GM12878 (cell line): Measurements from ENCODE around the gene UGT1A6. TPM values are rescaled to one million over a fixed set of nuclear protein-coding genes. Genes with fewer than 3 reads are reported as not detected.

Experiments
- ATAC-seq: fragments of 200-7000 bp; cut with Tn5 transposase; 3 replicates; pipeline ENCODE4 v1.9.1; 2020; ENCODE audit warnings: mild to moderate bottlenecking, moderate library complexity
- BruUV-seq: library from RNA; stranded (reverse); fragments of 400-500 nt; replicated peaks from 2 replicates; lab custom pipeline; 2021; lab: Mats Ljungman, UMichigan
- CTCF ChIA-PET: fragments of 300-600 bp; sonication (Branson Sonifier 250); formaldehyde crosslinking; extraction: SDS; loops from one replicate; lab custom pipeline; 2021; ENCODE audit warnings: inconsistent platforms; lab: Yijun Ruan, JAX
- POLR2A ChIA-PET: fragments of 350-600 bp; formaldehyde crosslinking; extraction: SDS; loops from one replicate; lab custom pipeline; 2021; ENCODE audit warnings: inconsistent platforms; lab: Charles Lee
- RAD21 ChIA-PET: fragments of 300-600 bp; sonication (Branson Sonifier 250); formaldehyde crosslinking; loops from one replicate; lab custom pipeline; 2023; ENCODE audit warnings: antibody characterized with exemption; ENCODE audit not compliant: unreplicated experiment; lab: Charles Lee
- SMC1A ChIA-PET: fragments of 300-600 bp; sonication (Branson Sonifier 250); formaldehyde crosslinking; loops from one replicate; lab custom pipeline; 2023; ENCODE audit not compliant: unreplicated experiment, uncharacterized antibody; lab: Charles Lee
- DNase-seq: peaks from one replicate; pipeline ENCODE4 v3.0.0-alpha.2; 2011; ENCODE audit warnings: low read depth, low spot score
- FAIRE-seq: peaks from 3 replicates; lab custom pipeline; 2011; peaks lifted over from hg19 to GRCh38; lab: Jason Lieb, UNC
- H2AFZ ChIP-seq: 2 replicates; pipeline ENCODE4 v1.6.0; 2011; ENCODE audit warnings: low read depth, low read length, control low read depth; ENCODE audit not compliant: control insufficient read depth
- H3K27ac ChIP-seq: 2 replicates; pipeline ENCODE4 v1.5.1; 2011; ENCODE audit warnings: control low read depth; ENCODE audit not compliant: control insufficient read depth, insufficient read depth
- H3K27me3 ChIP-seq, 2 experiments: replicated peaks in 1 of 2; 2 replicates each; pipeline versions ENCODE4 v1.6.0 to v1.6.1; 2011; ENCODE audit warnings: low read length in 1 of 2; ENCODE audit not compliant: control insufficient read depth in 2 of 2, insufficient read depth in 2 of 2
- H3K36me3 ChIP-seq, 2 experiments: 2 replicates each; pipeline ENCODE4 v1.5.1; 2011; ENCODE audit warnings: low read length in 1 of 2; ENCODE audit not compliant: control insufficient read depth in 2 of 2, insufficient read depth in 2 of 2
- H3K4me1 ChIP-seq: 2 replicates; pipeline ENCODE4 v1.6.1; 2011; ENCODE audit warnings: mild to moderate bottlenecking, low read length, moderate library complexity, mixed read lengths; ENCODE audit not compliant: control insufficient read depth, insufficient read depth
- H3K4me2 ChIP-seq: 2 replicates; pipeline ENCODE4 v1.6.0; 2011; ENCODE audit warnings: control low read depth; ENCODE audit not compliant: control insufficient read depth, insufficient read depth
- H3K4me3 ChIP-seq: fragments of 200-600 bp; sonication (generic); 2 replicates; pipeline ENCODE4 v1.5.1; 2016
- H3K79me2 ChIP-seq: 2 replicates; pipeline ENCODE4 v1.6.0; 2011; ENCODE audit warnings: low read length; ENCODE audit not compliant: control insufficient read depth, insufficient read depth
- H3K9ac ChIP-seq: 2 replicates; pipeline ENCODE4 v1.8.0; 2011; ENCODE audit warnings: low read length, control low read depth, mixed read lengths; ENCODE audit not compliant: control insufficient read depth, insufficient read depth
- H3K9me3 ChIP-seq: replicated peaks from 3 replicates; pipeline ENCODE4 v1.5.1; 2011; ENCODE audit warnings: mild to moderate bottlenecking, low read length; ENCODE audit not compliant: control insufficient read depth, insufficient read depth
- H4K20me1 ChIP-seq: 2 replicates; pipeline ENCODE4 v1.6.0; 2011; ENCODE audit not compliant: control insufficient read depth, insufficient read depth
- ATF7 ChIP-seq: fragments of 450-650 bp; IDR thresholded peaks from 2 replicates; pipeline ENCODE4 v1.6.1; 2016; ENCODE audit warnings: low read depth, mild to moderate bottlenecking
- CHD2 ChIP-seq: IDR thresholded peaks from 2 replicates; pipeline ENCODE4 v1.6.1; 2011; ENCODE audit warnings: low read depth, low read length, improper control_type of control experiment, borderline replicate concordance
- E4F1 ChIP-seq: fragments of 450-650 bp; IDR thresholded peaks from 2 replicates; pipeline ENCODE4 v1.6.1; 2018; ENCODE audit warnings: borderline replicate concordance, mild to moderate bottlenecking; ENCODE audit not compliant: partially characterized antibody
- EED ChIP-seq: sonication (generic); IDR thresholded peaks from 2 replicates; pipeline ENCODE4 v1.6.1; 2016; ENCODE audit warnings: antibody characterized with exemption, low read depth
- PAX8 ChIP-seq: fragments of 450-650 bp; IDR thresholded peaks from 2 replicates; pipeline ENCODE4 v1.6.1; 2017; ENCODE audit warnings: mild to moderate bottlenecking, moderate library complexity
- PML ChIP-seq: IDR thresholded peaks from 2 replicates; pipeline ENCODE4 v1.6.1; 2012; ENCODE audit warnings: low read length, inconsistent platforms
- SPI1 ChIP-seq: IDR thresholded peaks from 2 replicates; pipeline ENCODE4 v1.6.1; 2011; ENCODE audit warnings: low read depth, mild to moderate bottlenecking, low read length, moderate library complexity, borderline replicate concordance; ENCODE audit not compliant: insufficient read depth
- SREBF1 ChIP-seq: IDR thresholded peaks from 2 replicates; pipeline ENCODE4 v1.6.1; 2012; ENCODE audit warnings: mild to moderate bottlenecking, low read length
- WRNIP1 ChIP-seq: IDR thresholded peaks from 2 replicates; pipeline ENCODE4 v1.6.1; 2011; ENCODE audit warnings: low read depth, low read length, improper control_type of control experiment, borderline replicate concordance
- WGBS: methylation state at CpG from one replicate; pipeline ENCODE4 v1.1.6; 2016; ENCODE audit warnings: low lambda C conversion rate; ENCODE audit not compliant: insufficient replicate concordance, insufficient coverage; ENCODE audit errors: missing lambda C conversion rate; 5-methylcytosine and 5-hydroxymethylcytosine counted together
- in situ Hi-C: fragments of 300-500 bp; cut with MboI; formaldehyde crosslinking; loops from 9 replicates; pipeline ENCODE4 v1.14.3; 2018; ENCODE audit warnings: mixed read lengths
- intact Hi-C: fragments of 100-400 bp; cut with micrococcal nuclease; formaldehyde crosslinking; loops from one replicate; pipeline ENCODE4 v1.14.2; 2022; ENCODE audit not compliant: unreplicated experiment
- polyA plus RNA-seq, 11 experiments: library from polyadenylated mRNA; depleted of rRNA in 4 of 11; unstranded in 6 of 11; stranded (reverse) in 5 of 11; fragments of >200 nt; fragmentation: Nextera tagmentation in 4 of 11; fragmentation: Illumina TruSeq in 1 of 11; extraction: Ambion mirVana in 4 of 11; extraction: Trizol in 1 of 11; gene quantifications; 1 replicate in 1 of 11; 2 replicates in 10 of 11; pipeline versions ENCODE4 v1.2.1 to v1.2.3, GENCODE V29; 2011 to 2016; ENCODE audit warnings: inconsistent platforms in 2 of 11, missing spikeins in 2 of 11, low read depth in 1 of 11
- total RNA-seq, 4 experiments: library from RNA; depleted of rRNA in 3 of 4; stranded (reverse); fragments of >200 nt in 3 of 4; fragmentation: Illumina TruSeq in 1 of 4; extraction: Trizol in 1 of 4; gene quantifications; 2 replicates each; pipeline versions ENCODE4 v1.2.1 to v1.2.3, GENCODE V29; 2013 to 2021
- TF ChIP-seq, protein P1 (sequence below): fragments of 450-650 bp; IDR thresholded peaks from 2 replicates; pipeline ENCODE4 v1.6.1; 2017; ENCODE audit warnings: mild to moderate bottlenecking, low read depth, inconsistent platforms; ENCODE audit not compliant: poor library complexity, severe bottlenecking
- TF ChIP-seq, protein P2 (sequence below): fragments of 450-650 bp; IDR thresholded peaks from 2 replicates; pipeline ENCODE4 v1.6.1; 2017; ENCODE audit warnings: low read depth, mild to moderate bottlenecking, moderate library complexity
- TF ChIP-seq, protein P3 (sequence below): fragments of 450-650 bp; formaldehyde crosslinking; IDR thresholded peaks from 2 replicates; pipeline ENCODE4 v1.4.0; 2022; ENCODE audit warnings: mild to moderate bottlenecking, moderate library complexity

UGT1A6 gene
- total and polyA plus RNA-seq, 10 of the 15 experiments (the other 5 are each of a cell fraction or from before 2014, with no cell fraction given), result not detected

- FAIRE-seq, result no peak
- H3K4me1 ChIP-seq, result no peaks in the 10 kb centered on the region
- no peak overlapping the region for H3K9ac ChIP-seq
- POLR2A ChIA-PET, result no interaction called here
- ATAC-seq, result no peak
- H3K36me3 ChIP-seq, result no peaks in the 10 kb centered on the region
- WGBS, result 38% methylated on average over 4 of the region's 4 CpGs
- CTCF ChIA-PET, result interaction anchor here (1.1 to 1.3 kb wide), 2 partner anchors 11 to 300 kb away, joined by 3 read pairs; no protein-coding TSS in a partner anchor
- intact Hi-C loops, result no loop called here
- H3K4me2 ChIP-seq, result no peak overlapping the region
- no peak overlapping the region for H3K27ac ChIP-seq
- no peaks in the 10 kb centered on the region; the same call in 1 of the 3 replicates for H3K9me3 ChIP-seq
- RAD21 ChIA-PET, result interaction anchor here (1.3 kb wide), 1 partner anchor 263 kb away, joined by 4 read pairs; no protein-coding TSS in a partner anchor
- H3K79me2 ChIP-seq, result no peaks in the 10 kb centered on the region
- no peak overlapping the region for H2AFZ ChIP-seq
- in situ Hi-C loops, result no loop called here
- no peak for DNase-seq
- no peaks in the 10 kb centered on the region for H4K20me1 ChIP-seq
- SMC1A ChIA-PET, result interaction anchor here (1.0 to 1.2 kb wide), 2 partner anchors 19 to 194 kb away, joined by 3 read pairs; no protein-coding TSS in a partner anchor
- peaks cover 0 to 2% of the 10 kb centered on the region in 2 experiments; a peak in 1 of 4 replicates for H3K27me3 ChIP-seq
- H3K4me3 ChIP-seq, result no peak overlapping the region
- BruUV-seq, result no TSS peak
- TF ChIP-seq, protein P1, sequence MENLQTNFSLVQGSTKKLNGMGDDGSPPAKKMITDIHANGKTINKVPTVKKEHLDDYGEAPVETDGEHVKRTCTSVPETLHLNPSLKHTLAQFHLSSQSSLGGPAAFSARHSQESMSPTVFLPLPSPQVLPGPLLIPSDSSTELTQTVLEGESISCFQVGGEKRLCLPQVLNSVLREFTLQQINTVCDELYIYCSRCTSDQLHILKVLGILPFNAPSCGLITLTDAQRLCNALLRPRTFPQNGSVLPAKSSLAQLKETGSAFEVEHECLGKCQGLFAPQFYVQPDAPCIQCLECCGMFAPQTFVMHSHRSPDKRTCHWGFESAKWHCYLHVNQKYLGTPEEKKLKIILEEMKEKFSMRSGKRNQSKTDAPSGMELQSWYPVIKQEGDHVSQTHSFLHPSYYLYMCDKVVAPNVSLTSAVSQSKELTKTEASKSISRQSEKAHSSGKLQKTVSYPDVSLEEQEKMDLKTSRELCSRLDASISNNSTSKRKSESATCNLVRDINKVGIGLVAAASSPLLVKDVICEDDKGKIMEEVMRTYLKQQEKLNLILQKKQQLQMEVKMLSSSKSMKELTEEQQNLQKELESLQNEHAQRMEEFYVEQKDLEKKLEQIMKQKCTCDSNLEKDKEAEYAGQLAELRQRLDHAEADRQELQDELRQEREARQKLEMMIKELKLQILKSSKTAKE, result no peak
- TF ChIP-seq CHD2, result no peak
- TF ChIP-seq PML, result no peak
- TF ChIP-seq, protein P2, sequence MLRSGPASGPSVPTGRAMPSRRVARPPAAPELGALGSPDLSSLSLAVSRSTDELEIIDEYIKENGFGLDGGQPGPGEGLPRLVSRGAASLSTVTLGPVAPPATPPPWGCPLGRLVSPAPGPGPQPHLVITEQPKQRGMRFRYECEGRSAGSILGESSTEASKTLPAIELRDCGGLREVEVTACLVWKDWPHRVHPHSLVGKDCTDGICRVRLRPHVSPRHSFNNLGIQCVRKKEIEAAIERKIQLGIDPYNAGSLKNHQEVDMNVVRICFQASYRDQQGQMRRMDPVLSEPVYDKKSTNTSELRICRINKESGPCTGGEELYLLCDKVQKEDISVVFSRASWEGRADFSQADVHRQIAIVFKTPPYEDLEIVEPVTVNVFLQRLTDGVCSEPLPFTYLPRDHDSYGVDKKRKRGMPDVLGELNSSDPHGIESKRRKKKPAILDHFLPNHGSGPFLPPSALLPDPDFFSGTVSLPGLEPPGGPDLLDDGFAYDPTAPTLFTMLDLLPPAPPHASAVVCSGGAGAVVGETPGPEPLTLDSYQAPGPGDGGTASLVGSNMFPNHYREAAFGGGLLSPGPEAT, result no peak
- no peak for TF ChIP-seq WRNIP1
- no peak for TF ChIP-seq SPI1
- TF ChIP-seq E4F1, result no peak
- no peak for TF ChIP-seq PAX8
- no peak for TF ChIP-seq EED
- no peak for TF ChIP-seq SREBF1
- TF ChIP-seq ATF7, result no peak
- TF ChIP-seq, protein P3, sequence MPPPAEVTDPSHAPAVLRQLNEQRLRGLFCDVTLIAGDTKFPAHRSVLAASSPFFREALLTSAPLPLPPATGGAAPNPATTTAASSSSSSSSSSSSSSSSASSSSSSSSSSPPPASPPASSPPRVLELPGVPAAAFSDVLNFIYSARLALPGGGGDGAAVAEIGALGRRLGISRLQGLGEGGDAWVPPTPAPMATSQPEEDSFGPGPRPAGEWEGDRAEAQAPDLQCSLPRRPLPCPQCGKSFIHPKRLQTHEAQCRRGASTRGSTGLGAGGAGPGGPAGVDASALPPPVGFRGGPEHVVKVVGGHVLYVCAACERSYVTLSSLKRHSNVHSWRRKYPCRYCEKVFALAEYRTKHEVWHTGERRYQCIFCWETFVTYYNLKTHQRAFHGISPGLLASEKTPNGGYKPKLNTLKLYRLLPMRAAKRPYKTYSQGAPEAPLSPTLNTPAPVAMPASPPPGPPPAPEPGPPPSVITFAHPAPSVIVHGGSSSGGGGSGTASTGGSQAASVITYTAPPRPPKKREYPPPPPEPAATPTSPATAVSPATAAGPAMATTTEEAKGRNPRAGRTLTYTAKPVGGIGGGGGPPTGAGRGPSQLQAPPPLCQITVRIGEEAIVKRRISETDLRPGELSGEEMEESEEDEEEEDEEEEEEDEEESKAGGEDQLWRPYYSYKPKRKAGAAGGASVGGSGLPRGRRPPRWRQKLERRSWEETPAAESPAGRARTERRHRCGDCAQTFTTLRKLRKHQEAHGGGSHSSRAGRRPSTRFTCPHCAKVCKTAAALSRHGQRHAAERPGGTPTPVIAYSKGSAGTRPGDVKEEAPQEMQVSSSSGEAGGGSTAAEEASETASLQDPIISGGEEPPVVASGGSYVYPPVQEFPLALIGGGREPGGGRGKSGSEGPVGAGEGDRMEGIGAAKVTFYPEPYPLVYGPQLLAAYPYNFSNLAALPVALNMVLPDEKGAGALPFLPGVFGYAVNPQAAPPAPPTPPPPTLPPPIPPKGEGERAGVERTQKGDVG (CRISPR knock-in tag), result no peak
These were observed 13.3 kb downstream of the UGT1A6 start for GRCh38 chr2:233705911-233706506.
